Ishikawa (cell line): ENCODE measurements around the gene MAFF.

Source experiments
- CEBPB ChIP-seq: IDR thresholded peaks from 2 replicates; pipeline ENCODE4 v1.6.1; 2012
- CREB1 ChIP-seq: IDR thresholded peaks from 2 replicates; pipeline ENCODE4 v1.6.1; 2012; ENCODE audit warnings: low read depth
- EGR1 ChIP-seq: IDR thresholded peaks from 2 replicates; pipeline ENCODE4 v1.6.1; 2012
- EP300 ChIP-seq: IDR thresholded peaks from 2 replicates; pipeline ENCODE4 v1.6.1; 2012; ENCODE audit warnings: borderline replicate concordance
- FOXM1 ChIP-seq: IDR thresholded peaks from 2 replicates; pipeline ENCODE4 v1.6.1; 2012; ENCODE audit warnings: low read depth, borderline replicate concordance
- MAX ChIP-seq: IDR thresholded peaks from 2 replicates; pipeline ENCODE4 v1.6.1; 2012
- NFIC ChIP-seq: IDR thresholded peaks from 2 replicates; pipeline ENCODE4 v1.6.1; 2012
- RAD21 ChIP-seq: IDR thresholded peaks from 2 replicates; pipeline ENCODE4 v1.6.1; 2012; ENCODE audit warnings: low read depth
- REST ChIP-seq: IDR thresholded peaks from 2 replicates; pipeline ENCODE4 v1.6.1; 2012; ENCODE audit warnings: low read depth, mild to moderate bottlenecking
- TAF1 ChIP-seq: IDR thresholded peaks from 2 replicates; pipeline ENCODE4 v1.6.1; 2012; ENCODE audit warnings: low read depth, mild to moderate bottlenecking
- TCF12 ChIP-seq: IDR thresholded peaks from 2 replicates; pipeline ENCODE4 v1.6.1; 2012; ENCODE audit warnings: low read depth
- TEAD4 ChIP-seq: IDR thresholded peaks from 2 replicates; pipeline ENCODE4 v1.6.1; 2012
- YY1 ChIP-seq: IDR thresholded peaks from 2 replicates; pipeline ENCODE4 v1.6.1; 2012; ENCODE audit warnings: low read depth
- ZBTB7A ChIP-seq: IDR thresholded peaks from 2 replicates; pipeline ENCODE4 v1.6.1; 2012; ENCODE audit warnings: low read depth
- TF ChIP-seq, protein P1 (sequence below): IDR thresholded peaks from 2 replicates; pipeline ENCODE4 v1.6.1; 2012

The MAFF gene

GRCh38 chr22:38205261-38206128, 3.7 kb downstream of the MAFF start:
- no peak for TF ChIP-seq EGR1
- TF ChIP-seq YY1 = no peak
- no peak for TF ChIP-seq NFIC
- no peak for TF ChIP-seq CEBPB
- no peak for TF ChIP-seq CREB1
- TF ChIP-seq TCF12 = no peak
- no peak for TF ChIP-seq EP300
- TF ChIP-seq, protein P1, sequence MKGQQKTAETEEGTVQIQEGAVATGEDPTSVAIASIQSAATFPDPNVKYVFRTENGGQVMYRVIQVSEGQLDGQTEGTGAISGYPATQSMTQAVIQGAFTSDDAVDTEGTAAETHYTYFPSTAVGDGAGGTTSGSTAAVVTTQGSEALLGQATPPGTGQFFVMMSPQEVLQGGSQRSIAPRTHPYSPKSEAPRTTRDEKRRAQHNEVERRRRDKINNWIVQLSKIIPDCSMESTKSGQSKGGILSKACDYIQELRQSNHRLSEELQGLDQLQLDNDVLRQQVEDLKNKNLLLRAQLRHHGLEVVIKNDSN = no peak
- TF ChIP-seq ZBTB7A = no peak
- no peak for TF ChIP-seq RAD21
- TF ChIP-seq REST = no peak

- TF ChIP-seq YY1 = no peak
- TF ChIP-seq TCF12 = no peak
- TF ChIP-seq EGR1 = no peak
- no peak for TF ChIP-seq MAX
Observed at GRCh38 chr22:38207898-38208432, 6.2 kb downstream of the MAFF start.

DNA sequence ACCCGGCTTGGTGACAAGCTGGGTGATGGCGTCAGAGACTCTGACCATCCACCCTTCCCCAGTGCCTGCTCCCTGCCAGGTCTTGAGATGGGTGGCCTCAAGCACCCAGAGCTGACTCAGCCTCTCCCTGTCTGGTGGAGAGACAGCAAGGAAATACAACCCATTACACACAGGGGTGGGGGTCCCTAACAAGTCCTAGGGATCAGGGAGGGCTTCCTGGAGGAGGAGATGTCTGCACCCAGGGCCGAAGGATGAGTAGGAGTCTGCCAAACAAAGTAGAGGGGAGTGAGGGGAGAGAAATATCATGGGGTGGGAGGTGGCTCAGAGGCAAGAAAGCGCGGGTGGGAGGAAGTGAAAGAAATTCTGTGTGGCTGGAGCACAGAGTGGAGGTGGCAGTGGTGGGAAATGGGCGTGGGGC, 6.8 kb downstream of the MAFF start:
- TF ChIP-seq MAX (no peak), TEAD4 (no peak), REST (no peak), YY1 (no peak), CREB1 (no peak), RAD21 (no peak), FOXM1 (no peak), NFIC (no peak), TAF1 (no peak), EGR1 (no peak), TCF12 (no peak)
- TF ChIP-seq, protein P1 = no peak

DNA sequence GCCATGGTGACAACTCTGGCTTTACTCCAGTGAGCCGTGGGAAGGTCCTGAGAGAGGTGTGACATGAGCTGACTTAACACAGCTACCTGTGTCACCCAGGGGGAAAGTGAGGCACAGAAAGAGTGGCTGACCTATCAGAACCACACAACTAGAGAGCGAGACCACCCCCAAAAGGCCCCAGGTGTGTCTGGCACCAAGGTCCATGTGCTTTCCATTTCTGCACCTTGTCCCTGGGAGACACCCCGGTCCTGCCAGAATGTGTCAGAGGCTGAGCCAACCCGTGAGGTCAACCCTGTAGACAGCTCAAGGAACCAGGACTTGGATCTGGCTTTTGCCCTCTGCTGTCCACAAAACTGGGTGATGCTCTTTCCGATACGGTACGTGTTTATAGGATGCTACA, 9.8 kb downstream of the MAFF start:
- TF ChIP-seq NFIC (no peak), REST (no peak), TCF12 (no peak), TAF1 (no peak), MAX (no peak), EP300 (no peak), ZBTB7A (no peak), YY1 (no peak), FOXM1 (no peak), TEAD4 (no peak), EGR1 (no peak), CREB1 (no peak), CEBPB (no peak), RAD21 (no peak)
- TF ChIP-seq, protein P1 = no peak
